HepG2 (cell line): ENCODE results near the gene CHMP2B. TPM values are rescaled to one million over a fixed set of nuclear protein-coding genes. Genes with fewer than 3 reads are reported as not detected.

Experiments
- ATAC-seq: fragments of 200-7000 bp; cut with Tn5 transposase; 3 replicates; pipeline ENCODE4 v1.9.1; 2020; ENCODE audit warnings: mild to moderate bottlenecking, moderate library complexity
- BruUV-seq: library from RNA; stranded (reverse); fragments of 400-500 nt; replicated peaks from 2 replicates; lab custom pipeline; 2021; lab: Mats Ljungman, UMichigan
- CTCF ChIA-PET: fragments of 300-600 bp; formaldehyde crosslinking; extraction: SDS; loops from one replicate; lab custom pipeline; 2021; ENCODE audit warnings: low total read pairs, inconsistent platforms, low intra/inter-chr PET ratio; lab: Yijun Ruan, JAX
- POLR2A ChIA-PET: fragments of 350-600 bp; sonication (Branson Sonifier 250); formaldehyde crosslinking; loops from one replicate; lab custom pipeline; 2020; ENCODE audit warnings: antibody characterized with exemption, inconsistent platforms; lab: Yijun Ruan, JAX
- DNase-seq: peaks from one replicate; pipeline ENCODE4 v3.0.0-alpha.2; 2015; ENCODE audit warnings: low spot score
- FAIRE-seq: peaks from 3 replicates; lab custom pipeline; 2011; peaks lifted over from hg19 to GRCh38; lab: Jason Lieb, UNC
- H2AFZ ChIP-seq: one replicate; pipeline ENCODE4 v1.6.1; 2011; ENCODE audit warnings: low read length, inconsistent platforms
- H3K27ac ChIP-seq: fragments of 300-600 bp; 3 replicates; pipeline ENCODE4 v1.8.0; 2011; ENCODE audit warnings: mixed run types, mild to moderate bottlenecking, mixed read lengths, low read length, inconsistent platforms; ENCODE audit not compliant: insufficient read depth; ENCODE audit errors: extremely low read length
- H3K27me3 ChIP-seq, 2 experiments: fragments of 200-600 bp in 1 of 2; 2 replicates in 1 of 2; 3 replicates in 1 of 2; pipeline versions ENCODE4 v1.6.0 to v1.8.0; 2011; ENCODE audit warnings: low read length in 2 of 2, mild to moderate bottlenecking in 2 of 2, moderate library complexity in 2 of 2, inconsistent platforms in 1 of 2; ENCODE audit not compliant: insufficient read depth in 2 of 2, control insufficient read depth in 1 of 2
- H3K36me3 ChIP-seq, 2 experiments: fragments of 200-600 bp in 1 of 2; replicated peaks in 1 of 2; 2 replicates in 1 of 2; 3 replicates in 1 of 2; pipeline versions ENCODE4 v1.5.1 to v1.8.0; 2011; ENCODE audit warnings: low read length in 2 of 2, inconsistent platforms in 1 of 2; ENCODE audit not compliant: insufficient read depth in 2 of 2, control insufficient read depth in 1 of 2
- H3K4me1 ChIP-seq: 2 replicates; pipeline ENCODE4 v1.5.1; 2012; ENCODE audit warnings: low read length, inconsistent platforms; ENCODE audit not compliant: insufficient read depth
- H3K4me2 ChIP-seq: 2 replicates; pipeline ENCODE4 v1.6.0; 2011; ENCODE audit warnings: low read depth, low read length, inconsistent platforms
- H3K4me3 ChIP-seq, 3 experiments: fragments of 200-600 bp in 1 of 3; sonication (generic), shearing (Covaris generic) in 1 of 3; replicated peaks in 1 of 3; 2 replicates each; pipeline ENCODE4 v1.5.1; 2011 to 2016; ENCODE audit warnings: low read length in 3 of 3, inconsistent platforms in 2 of 3, low read depth in 2 of 3, mild to moderate bottlenecking in 2 of 3, control low read depth in 1 of 3, mixed read lengths in 1 of 3; ENCODE audit not compliant: insufficient read depth in 1 of 3
- H3K79me2 ChIP-seq: one replicate; pipeline ENCODE4 v1.6.1; 2011; ENCODE audit warnings: low read length, inconsistent platforms; ENCODE audit not compliant: insufficient read depth
- H3K9ac ChIP-seq: 2 replicates; pipeline ENCODE4 v1.6.0; 2011; ENCODE audit warnings: mild to moderate bottlenecking, low read depth, low read length, inconsistent platforms; ENCODE audit not compliant: insufficient read depth
- H3K9me3 ChIP-seq: 2 replicates; pipeline ENCODE4 v1.5.1; 2012; ENCODE audit warnings: mild to moderate bottlenecking, low read length
- H4K20me1 ChIP-seq: 2 replicates; pipeline ENCODE4 v1.6.0; 2011; ENCODE audit warnings: inconsistent platforms, mild to moderate bottlenecking, low read length, moderate library complexity; ENCODE audit not compliant: insufficient read depth
- HCFC1 ChIP-seq: fragments of 150-350 bp; IDR thresholded peaks from 2 replicates; pipeline ENCODE4 v1.6.1; 2014; ENCODE audit warnings: low read depth, low read length
- SOX13 ChIP-seq, 3 experiments: fragments of 450-650 bp in 1 of 3; sonication (generic) in 1 of 3; formaldehyde crosslinking in 1 of 3; IDR thresholded peaks in 2 of 3; conservative IDR thresholded peaks in 1 of 3; 2 replicates each; pipeline versions ENCODE4 v1.5.0 to v1.6.1; 2016 to 2020; ENCODE audit warnings: antibody characterized with exemption in 1 of 3, mild to moderate bottlenecking in 1 of 3, missing compliant biosample characterization in 1 of 3, missing genetic modification reagents in 1 of 3, moderate library complexity in 1 of 3
- ZNF530 ChIP-seq: sonication (generic); formaldehyde crosslinking; IDR thresholded peaks from 2 replicates; pipeline ENCODE4 v1.5.0; 2020; ENCODE audit warnings: low read depth, mild to moderate bottlenecking, missing genetic modification reagents
- ZNF570 ChIP-seq: sonication (generic); formaldehyde crosslinking; IDR thresholded peaks from 2 replicates; pipeline ENCODE4 v1.4.0; 2020; ENCODE audit warnings: mild to moderate bottlenecking, missing genetic modification reagents, borderline replicate concordance
- ZNF891 ChIP-seq: sonication (generic); formaldehyde crosslinking; IDR thresholded peaks from 2 replicates; pipeline ENCODE4 v1.5.0; 2020; ENCODE audit warnings: mild to moderate bottlenecking, missing genetic modification reagents
- ZSCAN31 ChIP-seq: sonication (generic); formaldehyde crosslinking; IDR thresholded peaks from 2 replicates; pipeline ENCODE4 v1.5.0; 2020; ENCODE audit warnings: low read depth, mild to moderate bottlenecking, missing genetic modification reagents
- WGBS: methylation state at CpG from one replicate; pipeline ENCODE4 v1.1.6; 2017; ENCODE audit warnings: low lambda C conversion rate; 5-methylcytosine and 5-hydroxymethylcytosine counted together
- in situ Hi-C: cut with HindIII; loops from 2 replicates; pipeline ENCODE4 v1.10.0; 2017; ENCODE audit warnings: low pct_unique_long_range_greater_than_20kb; ENCODE audit not compliant: extremely low pct_ligation_motif_present
- intact Hi-C: fragments of 100-400 bp; cut with micrococcal nuclease; formaldehyde crosslinking; loops from one replicate; pipeline ENCODE4 v1.10.0; 2022; ENCODE audit not compliant: unreplicated experiment
- polyA plus RNA-seq, 8 experiments: library from polyadenylated mRNA; depleted of rRNA in 3 of 8; stranded (reverse) in 7 of 8; unstranded in 1 of 8; fragments of >200 nt; fragmentation: Illumina TruSeq in 4 of 8; extraction: Trizol in 4 of 8; gene quantifications; 2 replicates each; pipeline versions ENCODE4 v1.2.1 to v1.2.3, GENCODE V29; 2011 to 2016; ENCODE audit warnings: low read depth in 4 of 8, missing spikeins in 1 of 8, mixed read lengths in 1 of 8; ENCODE audit not compliant: insufficient read depth in 1 of 8
- total RNA-seq, 5 experiments: library from RNA; depleted of rRNA; stranded (reverse); fragments of >200 nt; fragmentation: Illumina TruSeq; extraction: Trizol; gene quantifications; 2 replicates each; pipeline ENCODE4 v1.2.3, GENCODE V29; 2016; ENCODE audit warnings: low read depth in 1 of 5
- TF ChIP-seq, protein P1 (sequence below): sonication (generic); formaldehyde crosslinking; IDR thresholded peaks from 2 replicates; pipeline ENCODE4 v1.5.1; 2020; ENCODE audit warnings: mild to moderate bottlenecking, missing genetic modification reagents
- TF ChIP-seq, protein P2 (sequence below): sonication (generic); formaldehyde crosslinking; IDR thresholded peaks from 2 replicates; pipeline ENCODE4 v1.4.0; 2020; ENCODE audit warnings: missing genetic modification reagents
- TF ChIP-seq, protein P3 (sequence below), 2 experiments: fragments of 450-650 bp in 1 of 2; sonication (generic) in 1 of 2; formaldehyde crosslinking in 1 of 2; IDR thresholded peaks; 2 replicates each; pipeline versions ENCODE4 v1.6.1 to v1.8.0; 2016 to 2022; ENCODE audit warnings: antibody characterized with exemption in 1 of 2, mild to moderate bottlenecking in 1 of 2, missing genetic modification reagents in 1 of 2

CHMP2B gene
- total and polyA plus RNA-seq, 2 of the 13 experiments (the other 11 are each of a cell fraction or from before 2014, with no cell fraction given) = 6.9 to 33.5 TPM

DNA sequence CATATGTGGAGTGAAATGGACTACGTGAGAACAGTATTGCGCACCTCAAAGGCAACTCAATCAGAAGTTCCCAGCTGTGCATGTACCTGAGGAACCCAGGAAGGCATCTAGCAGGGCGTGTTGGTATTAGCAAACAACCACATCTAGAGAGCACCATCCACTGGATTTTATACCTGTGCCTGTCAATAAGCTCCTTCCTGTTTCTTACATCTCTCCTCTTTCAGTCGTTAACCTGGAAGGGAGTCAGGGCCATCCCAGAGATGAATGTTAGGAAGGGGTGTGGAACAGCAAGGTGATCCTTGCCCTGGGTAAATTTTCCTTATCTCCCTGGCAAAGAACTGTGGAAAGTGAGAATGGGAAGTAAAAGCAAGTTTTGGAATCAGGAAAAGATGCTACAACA is 29.6 kb upstream of the CHMP2B start:
- Histone ChIP-seq H3K9ac (no peak overlapping the region), H2AFZ (no peak overlapping the region), H3K79me2 (no peaks in the 10 kb centered on the region), H3K4me1 (peaks cover 28% of the 10 kb centered on the region), H3K27me3 (no peaks in the 10 kb centered on the region), H3K4me3 (no peak overlapping the region), H3K36me3 (no peaks in the 10 kb centered on the region), H4K20me1 (no peaks in the 10 kb centered on the region), H3K27ac (no peak overlapping the region), H3K9me3 (no peaks in the 10 kb centered on the region), H3K4me2 (no peak overlapping the region)
- DNase-seq (no peak), ATAC-seq (peak; percentile 42), FAIRE-seq (no peak)
- 38% methylated on average over 3 of the region's 4 CpGs for WGBS
- POLR2A ChIA-PET = no interaction called here
- CTCF ChIA-PET = no interaction called here
- BruUV-seq = no TSS peak
- in situ Hi-C loops (no loop called here), intact Hi-C loops (no loop called here)
- TF ChIP-seq, protein P1, sequence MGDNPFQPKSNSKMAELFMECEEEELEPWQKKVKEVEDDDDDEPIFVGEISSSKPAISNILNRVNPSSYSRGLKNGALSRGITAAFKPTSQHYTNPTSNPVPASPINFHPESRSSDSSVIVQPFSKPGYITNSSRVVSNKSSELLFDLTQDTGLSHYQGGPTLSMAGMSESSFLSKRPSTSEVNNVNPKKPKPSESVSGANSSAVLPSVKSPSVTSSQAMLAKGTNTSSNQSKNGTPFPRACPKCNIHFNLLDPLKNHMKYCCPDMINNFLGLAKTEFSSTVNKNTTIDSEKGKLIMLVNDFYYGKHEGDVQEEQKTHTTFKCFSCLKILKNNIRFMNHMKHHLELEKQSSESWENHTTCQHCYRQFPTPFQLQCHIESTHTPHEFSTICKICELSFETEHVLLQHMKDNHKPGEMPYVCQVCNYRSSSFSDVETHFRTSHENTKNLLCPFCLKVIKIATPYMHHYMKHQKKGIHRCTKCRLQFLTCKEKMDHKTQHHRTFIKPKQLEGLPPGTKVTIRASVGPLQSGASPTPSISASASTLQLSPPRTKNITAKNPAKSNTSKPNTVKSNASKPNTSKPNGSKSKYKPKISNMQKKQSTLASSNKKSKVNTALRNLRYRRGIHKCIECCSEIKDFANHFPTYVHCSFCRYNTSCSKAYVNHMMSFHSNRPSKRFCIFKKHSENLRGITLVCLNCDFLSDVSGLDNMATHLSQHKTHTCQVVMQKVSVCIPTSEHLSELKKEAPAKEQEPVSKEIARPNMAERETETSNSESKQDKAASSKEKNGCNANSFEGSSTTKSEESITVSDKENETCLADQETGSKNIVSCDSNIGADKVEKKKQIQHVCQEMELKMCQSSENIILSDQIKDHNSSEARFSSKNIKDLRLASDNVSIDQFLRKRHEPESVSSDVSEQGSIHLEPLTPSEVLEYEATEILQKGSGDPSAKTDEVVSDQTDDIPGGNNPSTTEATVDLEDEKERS (CRISPR knock-in tag) = no peak
- TF ChIP-seq ZNF891 (no peak), ZNF530 (CRISPR knock-in tag) (no peak), HCFC1 (no peak), ZSCAN31 (CRISPR knock-in tag) (no peak), ZNF570 (CRISPR knock-in tag) (no peak), SOX13 (IDR thresholded peaks at IDR 0.05) (no peak), SOX13 (CRISPR knock-in tag; conservative IDR thresholded peaks at IDR 0.05 in 1 of 2, IDR thresholded peaks at IDR 0.05 in 1 of 2) (no peak)
- TF ChIP-seq, protein P2, sequence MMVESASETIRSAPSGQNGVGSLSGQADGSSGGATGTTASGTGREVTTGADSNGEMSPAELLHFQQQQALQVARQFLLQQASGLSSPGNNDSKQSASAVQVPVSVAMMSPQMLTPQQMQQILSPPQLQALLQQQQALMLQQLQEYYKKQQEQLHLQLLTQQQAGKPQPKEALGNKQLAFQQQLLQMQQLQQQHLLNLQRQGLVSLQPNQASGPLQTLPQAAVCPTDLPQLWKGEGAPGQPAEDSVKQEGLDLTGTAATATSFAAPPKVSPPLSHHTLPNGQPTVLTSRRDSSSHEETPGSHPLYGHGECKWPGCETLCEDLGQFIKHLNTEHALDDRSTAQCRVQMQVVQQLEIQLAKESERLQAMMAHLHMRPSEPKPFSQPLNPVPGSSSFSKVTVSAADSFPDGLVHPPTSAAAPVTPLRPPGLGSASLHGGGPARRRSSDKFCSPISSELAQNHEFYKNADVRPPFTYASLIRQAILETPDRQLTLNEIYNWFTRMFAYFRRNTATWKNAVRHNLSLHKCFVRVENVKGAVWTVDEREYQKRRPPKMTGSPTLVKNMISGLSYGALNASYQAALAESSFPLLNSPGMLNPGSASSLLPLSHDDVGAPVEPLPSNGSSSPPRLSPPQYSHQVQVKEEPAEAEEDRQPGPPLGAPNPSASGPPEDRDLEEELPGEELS (CRISPR knock-in tag) = no peak
- TF ChIP-seq, protein P3, sequence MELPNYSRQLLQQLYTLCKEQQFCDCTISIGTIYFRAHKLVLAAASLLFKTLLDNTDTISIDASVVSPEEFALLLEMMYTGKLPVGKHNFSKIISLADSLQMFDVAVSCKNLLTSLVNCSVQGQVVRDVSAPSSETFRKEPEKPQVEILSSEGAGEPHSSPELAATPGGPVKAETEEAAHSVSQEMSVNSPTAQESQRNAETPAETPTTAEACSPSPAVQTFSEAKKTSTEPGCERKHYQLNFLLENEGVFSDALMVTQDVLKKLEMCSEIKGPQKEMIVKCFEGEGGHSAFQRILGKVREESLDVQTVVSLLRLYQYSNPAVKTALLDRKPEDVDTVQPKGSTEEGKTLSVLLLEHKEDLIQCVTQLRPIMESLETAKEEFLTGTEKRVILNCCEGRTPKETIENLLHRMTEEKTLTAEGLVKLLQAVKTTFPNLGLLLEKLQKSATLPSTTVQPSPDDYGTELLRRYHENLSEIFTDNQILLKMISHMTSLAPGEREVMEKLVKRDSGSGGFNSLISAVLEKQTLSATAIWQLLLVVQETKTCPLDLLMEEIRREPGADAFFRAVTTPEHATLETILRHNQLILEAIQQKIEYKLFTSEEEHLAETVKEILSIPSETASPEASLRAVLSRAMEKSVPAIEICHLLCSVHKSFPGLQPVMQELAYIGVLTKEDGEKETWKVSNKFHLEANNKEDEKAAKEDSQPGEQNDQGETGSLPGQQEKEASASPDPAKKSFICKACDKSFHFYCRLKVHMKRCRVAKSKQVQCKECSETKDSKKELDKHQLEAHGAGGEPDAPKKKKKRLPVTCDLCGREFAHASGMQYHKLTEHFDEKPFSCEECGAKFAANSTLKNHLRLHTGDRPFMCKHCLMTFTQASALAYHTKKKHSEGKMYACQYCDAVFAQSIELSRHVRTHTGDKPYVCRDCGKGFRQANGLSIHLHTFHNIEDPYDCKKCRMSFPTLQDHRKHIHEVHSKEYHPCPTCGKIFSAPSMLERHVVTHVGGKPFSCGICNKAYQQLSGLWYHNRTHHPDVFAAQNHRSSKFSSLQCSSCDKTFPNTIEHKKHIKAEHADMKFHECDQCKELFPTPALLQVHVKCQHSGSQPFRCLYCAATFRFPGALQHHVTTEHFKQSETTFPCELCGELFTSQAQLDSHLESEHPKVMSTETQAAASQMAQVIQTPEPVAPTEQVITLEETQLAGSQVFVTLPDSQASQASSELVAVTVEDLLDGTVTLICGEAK (IDR thresholded peaks at IDR 0.05) = no peak
- TF ChIP-seq, protein P3 (CRISPR knock-in tag; IDR thresholded peaks at IDR 0.05) = no peak
